Neural crest cell (in vitro differentiated cells): Measurements from ENCODE around the gene PKP3. TPM values are rescaled to one million over a fixed set of nuclear protein-coding genes. Genes with fewer than 3 reads are reported as not detected.

Experiments used
- DNase-seq: peaks from one replicate; pipeline ENCODE4 v3.0.0; 2021; ENCODE audit warnings: low read depth, mixed read lengths, low spot score
- H3K27ac Mint-ChIP-seq: one replicate; pipeline ENCODE4 v1.8.0; 2021; ENCODE audit warnings: mild to moderate bottlenecking, mixed read lengths; ENCODE audit not compliant: unreplicated experiment
- H3K27me3 Mint-ChIP-seq: 2 replicates; pipeline ENCODE4 v1.8.0; 2021; ENCODE audit warnings: low read depth, mild to moderate bottlenecking, mixed read lengths
- H3K36me3 Mint-ChIP-seq: 2 replicates; pipeline ENCODE4 v1.8.0; 2021; ENCODE audit warnings: low read depth, mild to moderate bottlenecking, mixed read lengths
- H3K4me1 Mint-ChIP-seq: 2 replicates; pipeline ENCODE4 v1.8.0; 2021; ENCODE audit warnings: mixed read lengths
- H3K4me3 Mint-ChIP-seq: one replicate; pipeline ENCODE4 v1.8.0; 2021; ENCODE audit warnings: mild to moderate bottlenecking, mixed read lengths
- H3K9me3 Mint-ChIP-seq: 2 replicates; pipeline ENCODE4 v1.8.0; 2021; ENCODE audit warnings: mixed read lengths
- CTCF ChIP-seq: fragments of 200-600 bp; sonication (generic); conservative IDR thresholded peaks from 2 replicates; pipeline ENCODE4 v1.5.0; 2021; ENCODE audit warnings: antibody characterized with exemption, mild to moderate bottlenecking
- total RNA-seq: library from RNA; stranded (reverse); gene quantifications from 2 replicates; pipeline ENCODE4 v1.2.1, GENCODE V29; 2021

The PKP3 gene
- total RNA-seq, 1 donor from 2014 or later = 0.42 TPM

DNA sequence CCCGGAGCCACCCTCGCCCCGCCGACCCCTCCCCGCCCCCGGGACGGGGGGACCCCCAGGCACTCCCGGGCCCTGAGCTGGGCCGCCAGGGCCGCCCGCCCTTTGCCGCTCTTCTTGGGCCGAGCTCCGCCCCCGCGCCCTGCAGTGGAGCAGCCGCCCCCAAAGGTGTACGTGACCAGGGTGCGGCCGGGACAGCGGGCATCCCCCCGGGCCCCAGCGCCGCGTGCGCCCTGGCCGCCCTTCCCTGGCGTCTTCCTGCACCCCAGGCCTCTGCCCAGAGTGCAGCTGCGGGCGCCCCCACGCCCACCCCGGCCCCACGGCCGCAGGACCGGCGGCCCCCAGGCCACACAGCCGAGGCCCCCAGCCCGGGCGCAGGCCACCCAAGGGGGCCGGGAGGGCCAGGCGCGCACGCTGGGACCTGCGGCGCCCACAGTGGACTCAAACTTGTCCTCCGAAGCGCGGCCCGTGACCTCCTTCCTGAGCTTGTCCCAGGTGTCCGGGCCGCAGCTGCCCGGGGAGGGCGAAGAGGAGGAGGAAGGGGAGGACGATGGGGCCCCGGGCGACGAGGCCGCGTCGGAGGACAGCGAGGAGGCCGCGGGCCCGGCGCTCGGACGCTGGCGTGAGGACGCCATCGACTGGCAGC lies 17.4 kb upstream of the PKP3 start:
- no peak for DNase-seq
- H3K27me3 Mint-ChIP-seq = peaks cover 4% of the 10 kb centered on the region
- H3K27ac Mint-ChIP-seq = no peak overlapping the region
- no peak for TF ChIP-seq CTCF
- peaks cover 22% of the 10 kb centered on the region for H3K36me3 Mint-ChIP-seq
- peaks cover 21% of the 10 kb centered on the region for H3K4me1 Mint-ChIP-seq
- peaks cover 2% of the 10 kb centered on the region for H3K9me3 Mint-ChIP-seq
- no peak overlapping the region for H3K4me3 Mint-ChIP-seq

GRCh38 chr11:377174-377865 lies 16.7 kb upstream of the PKP3 start:
- Mint-ChIP-seq H3K4me3 (peak overlapping the region; percentile 29), H3K36me3 (peaks cover 22% of the 10 kb centered on the region)
- no peak for DNase-seq

DNA sequence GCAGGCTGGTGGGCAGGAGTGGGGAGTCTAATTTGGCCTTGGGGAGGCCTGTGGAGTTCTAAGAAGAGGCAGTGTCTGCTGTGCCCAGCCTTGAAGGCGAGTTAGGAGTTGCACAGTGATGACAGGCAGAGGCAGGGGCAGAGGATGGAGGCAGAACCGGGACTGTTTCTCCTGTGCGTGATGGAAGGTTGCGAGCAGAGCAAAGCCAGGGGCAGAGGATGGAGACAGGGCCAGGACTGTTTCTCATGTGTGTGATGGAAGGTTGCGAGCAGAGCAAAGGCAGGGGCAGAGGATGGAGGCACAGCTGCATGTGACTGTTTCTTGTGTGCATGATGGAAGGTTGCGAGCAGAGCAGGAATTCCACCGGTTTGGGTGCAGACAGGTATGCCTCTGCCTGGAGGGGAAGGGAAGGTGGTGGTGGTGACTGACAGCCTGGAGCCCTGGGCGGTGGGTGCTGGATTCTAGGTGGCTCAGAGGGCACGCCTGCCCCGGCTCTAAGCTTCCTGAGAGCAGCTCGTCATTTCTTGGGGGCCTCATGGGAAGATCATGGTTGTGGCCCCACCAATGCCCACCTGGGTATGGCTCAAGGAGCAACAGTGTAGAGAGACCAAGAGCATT lies 16.0 kb upstream of the PKP3 start:
- no peak for DNase-seq
- Mint-ChIP-seq H3K27ac (peak overlapping the region; percentile 81), H3K36me3 (peaks cover 22% of the 10 kb centered on the region), H3K9me3 (peaks cover 2% of the 10 kb centered on the region), H3K4me3 (peak overlapping the region; percentile 54), H3K27me3 (peaks cover 4% of the 10 kb centered on the region), H3K4me1 (peaks cover 13% of the 10 kb centered on the region)
- TF ChIP-seq CTCF = no peak

More at GRCh38 chr11:377174-377865, 16.7 kb upstream of the PKP3 start:
- peaks cover 14% of the 10 kb centered on the region for H3K4me1 Mint-ChIP-seq
- no peak overlapping the region for H3K27ac Mint-ChIP-seq
- H3K9me3 Mint-ChIP-seq = peaks cover 2% of the 10 kb centered on the region
- H3K27me3 Mint-ChIP-seq = peaks cover 4% of the 10 kb centered on the region
- no peak for TF ChIP-seq CTCF

GRCh38 chr11:379205-380094 lies 14.6 kb upstream of the PKP3 start:
- Mint-ChIP-seq H3K4me3 (no peak overlapping the region), H3K36me3 (peaks cover 19% of the 10 kb centered on the region), H3K27me3 (peaks cover 2% of the 10 kb centered on the region), H3K9me3 (no peaks in the 10 kb centered on the region), H3K27ac (no peak overlapping the region), H3K4me1 (peaks cover 9% of the 10 kb centered on the region)
- DNase-seq = no peak
- no peak for TF ChIP-seq CTCF

DNA sequence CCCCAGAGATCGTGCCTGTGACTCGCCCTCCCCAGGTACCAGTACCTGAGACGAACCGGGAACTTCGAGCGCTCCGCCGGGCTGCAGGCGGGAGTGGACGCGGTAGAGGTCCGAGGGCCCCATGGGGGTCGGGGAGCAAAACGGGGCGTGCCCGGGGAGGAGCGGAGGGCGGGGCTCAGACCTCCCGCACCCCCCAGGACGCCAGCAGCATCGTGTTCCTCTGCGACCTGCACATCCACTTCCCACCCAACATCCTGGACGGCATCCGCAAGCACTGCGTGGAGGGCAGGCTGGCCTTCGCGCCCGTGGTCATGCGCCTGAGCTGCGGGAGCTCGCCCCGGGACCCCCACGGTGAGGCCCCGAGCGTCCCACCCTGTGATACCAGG lies 13.9 kb upstream of the PKP3 start:
- no peak overlapping the region for H3K4me3 Mint-ChIP-seq
- TF ChIP-seq CTCF = no peak
- H3K9me3 Mint-ChIP-seq = no peaks in the 10 kb centered on the region
- peaks cover 2% of the 10 kb centered on the region for H3K27me3 Mint-ChIP-seq
- H3K27ac Mint-ChIP-seq = no peak overlapping the region
- no peak for DNase-seq
- H3K4me1 Mint-ChIP-seq = peaks cover 9% of the 10 kb centered on the region
- peaks cover 19% of the 10 kb centered on the region for H3K36me3 Mint-ChIP-seq
